Peyer's patch (tissue), 4 donors: ENCODE measurements around the gene CRKL.

Experiments
- CTCF ChIP-seq, 6 experiments: fragments of 450-650 bp in 4 of 6; fragments of 200-600 bp in 2 of 6; sonication (generic) in 1 of 6; IDR thresholded peaks; one replicate each; pipeline ENCODE4 v1.5.1; 2017 to 2019; ENCODE audit warnings: antibody characterized with exemption in 6 of 6, mild to moderate bottlenecking in 3 of 6, moderate library complexity in 1 of 6
- POLR2A ChIP-seq, 2 donors: fragments of 450-650 bp; IDR thresholded peaks; one replicate each; pipeline ENCODE4 v1.5.1; 2017; ENCODE audit warnings: antibody characterized with exemption in 2 of 2, mild to moderate bottlenecking in 2 of 2, moderate library complexity in 2 of 2

- TF ChIP-seq POLR2A (IDR thresholded peaks at IDR 0.05) (no peak), CTCF (IDR thresholded peaks at IDR 0.05) (no peak)
Measured at GRCh38 chr22:20946991-20947390, 29.8 kb downstream of the CRKL start.
